ENCODE results near the gene RERE.

Gene RERE

GRCh38 chr1:8497210-8497819 is 320.1 kb downstream of the RERE start:
- DNase-seq, result no peak

- DNase-seq, result no peak
Observed at GRCh38 chr1:8496473-8496872, 321.0 kb downstream of the RERE start.

- no peak for DNase-seq
Observed at GRCh38 chr1:8495928-8496401, 321.5 kb downstream of the RERE start.

GRCh38 chr1:8494681-8495080 is 322.8 kb downstream of the RERE start:
- DNase-seq, result no peak

GRCh38 chr1:8493916-8494540 is 323.4 kb downstream of the RERE start:
- no peak for DNase-seq

GRCh38 chr1:8487249-8487648 is 330.2 kb downstream of the RERE start:
- DNase-seq, result no peak

- DNase-seq, result no peak
Observed at GRCh38 chr1:8486047-8486446, 331.4 kb downstream of the RERE start.

GRCh38 chr1:8483586-8483985 is 333.9 kb downstream of the RERE start:
- DNase-seq, result no peak

GRCh38 chr1:8482979-8483381 is 334.5 kb downstream of the RERE start:
- no peak for DNase-seq

GRCh38 chr1:8481650-8482380 is 335.6 kb downstream of the RERE start:
- no peak for DNase-seq

GRCh38 chr1:8478566-8478965 is 338.9 kb downstream of the RERE start:
- DNase-seq, result no peak

GRCh38 chr1:8477983-8478362 is 339.5 kb downstream of the RERE start:
- no peak for DNase-seq

- no peak for DNase-seq
Observed at GRCh38 chr1:8477166-8477982, 340.1 kb downstream of the RERE start.

GRCh38 chr1:8476006-8476405 is 341.4 kb downstream of the RERE start:
- DNase-seq, result no peak

GRCh38 chr1:8474369-8474768 is 343.1 kb downstream of the RERE start:
- no peak for DNase-seq

- no peak for DNase-seq
Observed at GRCh38 chr1:8473891-8474300, 343.5 kb downstream of the RERE start.

GRCh38 chr1:8473121-8473875 is 344.1 kb downstream of the RERE start:
- no peak for DNase-seq

GRCh38 chr1:8472668-8473067 is 344.8 kb downstream of the RERE start:
- DNase-seq, result peak; percentile 58

GRCh38 chr1:8471451-8471850 is 346.0 kb downstream of the RERE start:
- DNase-seq, result no peak

- DNase-seq, result no peak
Observed at GRCh38 chr1:8468751-8469150, 348.7 kb downstream of the RERE start.

- DNase-seq, result no peak
Observed at GRCh38 chr1:8467308-8467707, 350.1 kb downstream of the RERE start.

- DNase-seq, result no peak
Observed at GRCh38 chr1:8465692-8466091, 351.7 kb downstream of the RERE start.

- no peak for DNase-seq
Observed at GRCh38 chr1:8465013-8465412, 352.4 kb downstream of the RERE start.

Measured in CD4-positive, alpha-beta T cell treated with Interleukin-6 for 4 hours (primary cell).